GM19240 (cell line): ENCODE measurements around the gene GRAMD4.

Experiments used
- DNase-seq: peaks from one replicate; pipeline ENCODE4 v3.0.0; 2011; ENCODE audit warnings: low spot score; ENCODE audit not compliant: insufficient read length

The GRAMD4 gene

GRCh38 chr22:46714550-46714949, 94.4 kb downstream of the GRAMD4 start:
- DNase-seq = no peak

GRCh38 chr22:46719921-46720320, 99.7 kb downstream of the GRAMD4 start:
- no peak for DNase-seq

GRCh38 chr22:46721501-46722085, 101.4 kb downstream of the GRAMD4 start:
- no peak for DNase-seq

GRCh38 chr22:46723882-46724281, 103.7 kb downstream of the GRAMD4 start:
- no peak for DNase-seq

- DNase-seq = no peak
Measured at GRCh38 chr22:46725096-46725495, 104.9 kb downstream of the GRAMD4 start.

GRCh38 chr22:46726066-46726985, 106.1 kb downstream of the GRAMD4 start:
- DNase-seq = no peak

GRCh38 chr22:46726986-46727317, 106.8 kb downstream of the GRAMD4 start:
- DNase-seq = no peak

- no peak for DNase-seq
Measured at GRCh38 chr22:46727813-46728364, 107.7 kb downstream of the GRAMD4 start.

GRCh38 chr22:46728470-46728869, 108.3 kb downstream of the GRAMD4 start:
- DNase-seq = no peak
